Measurements from ENCODE around the gene SPAG4. TPM values are rescaled to one million over a fixed set of nuclear protein-coding genes. Genes with fewer than 3 reads are reported as not detected.

SPAG4 gene
- total RNA-seq, 1 experiment from 2014 or later: 0.67 TPM

DNA sequence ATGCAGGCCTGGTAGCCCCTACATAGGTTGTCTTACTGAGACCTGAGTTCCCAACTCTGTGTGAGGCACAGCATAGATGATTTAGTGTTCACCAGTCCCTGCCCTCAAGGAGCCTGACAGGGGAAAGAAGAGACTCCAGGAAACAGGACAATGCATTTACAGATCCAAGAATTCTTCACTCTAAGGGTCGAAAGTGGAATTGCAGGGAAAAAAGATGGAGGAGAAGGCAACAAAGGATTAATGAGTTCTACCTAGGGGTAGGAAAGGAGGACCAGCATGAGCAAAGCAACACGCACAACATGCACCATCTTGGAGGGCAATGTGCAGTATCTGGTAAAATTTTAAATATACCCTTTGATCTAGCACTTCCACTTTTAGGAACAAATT lies 5.9 kb downstream of the SPAG4 start:
- peaks cover 12% of the 10 kb centered on the region for H3K36me3 ChIP-seq (ENCODE audit: insufficient read depth, low read length, poor library complexity, severe bottlenecking)
- no peak overlapping the region for H3K4me3 ChIP-seq (ENCODE audit: low read depth, low read length, poor library complexity, severe bottlenecking)
- H3K9me3 ChIP-seq (ENCODE audit: low read depth, low read length, poor library complexity, severe bottlenecking): no peaks in the 10 kb centered on the region
- no TSS peak for BruUV-seq (replicated peaks)
- intact Hi-C loops (cut with micrococcal nuclease; ENCODE audit: unreplicated experiment): no loop called here
- H3K4me1 ChIP-seq (ENCODE audit: insufficient read depth, low read length, poor library complexity, severe bottlenecking): peaks cover 21% of the 10 kb centered on the region
- ChIA-PET CTCF (no interaction called here), POLR2A (ENCODE audit: low non-redundant PET) (no interaction called here)
- H3K27ac ChIP-seq (ENCODE audit: low read depth, low read length, poor library complexity, severe bottlenecking): no peak overlapping the region
- DNase-seq (ENCODE audit: low spot score): no peak
- TF ChIP-seq EZH2 (IDR thresholded peaks at IDR 0.05; ENCODE audit: borderline replicate concordance, low read depth, low read length, poor library complexity, severe bottlenecking): no peak
- TF ChIP-seq, protein P1, sequence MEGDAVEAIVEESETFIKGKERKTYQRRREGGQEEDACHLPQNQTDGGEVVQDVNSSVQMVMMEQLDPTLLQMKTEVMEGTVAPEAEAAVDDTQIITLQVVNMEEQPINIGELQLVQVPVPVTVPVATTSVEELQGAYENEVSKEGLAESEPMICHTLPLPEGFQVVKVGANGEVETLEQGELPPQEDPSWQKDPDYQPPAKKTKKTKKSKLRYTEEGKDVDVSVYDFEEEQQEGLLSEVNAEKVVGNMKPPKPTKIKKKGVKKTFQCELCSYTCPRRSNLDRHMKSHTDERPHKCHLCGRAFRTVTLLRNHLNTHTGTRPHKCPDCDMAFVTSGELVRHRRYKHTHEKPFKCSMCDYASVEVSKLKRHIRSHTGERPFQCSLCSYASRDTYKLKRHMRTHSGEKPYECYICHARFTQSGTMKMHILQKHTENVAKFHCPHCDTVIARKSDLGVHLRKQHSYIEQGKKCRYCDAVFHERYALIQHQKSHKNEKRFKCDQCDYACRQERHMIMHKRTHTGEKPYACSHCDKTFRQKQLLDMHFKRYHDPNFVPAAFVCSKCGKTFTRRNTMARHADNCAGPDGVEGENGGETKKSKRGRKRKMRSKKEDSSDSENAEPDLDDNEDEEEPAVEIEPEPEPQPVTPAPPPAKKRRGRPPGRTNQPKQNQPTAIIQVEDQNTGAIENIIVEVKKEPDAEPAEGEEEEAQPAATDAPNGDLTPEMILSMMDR (conservative IDR thresholded peaks at IDR 0.05; ENCODE audit: low read depth, low read length): 0 out of 2 replicates have a peak, but pooled peaks have one; percentile 18
- H3K27me3 ChIP-seq (replicated peaks; ENCODE audit: insufficient read depth, low read depth, low read length, poor library complexity): no peaks in the 10 kb centered on the region

DNA sequence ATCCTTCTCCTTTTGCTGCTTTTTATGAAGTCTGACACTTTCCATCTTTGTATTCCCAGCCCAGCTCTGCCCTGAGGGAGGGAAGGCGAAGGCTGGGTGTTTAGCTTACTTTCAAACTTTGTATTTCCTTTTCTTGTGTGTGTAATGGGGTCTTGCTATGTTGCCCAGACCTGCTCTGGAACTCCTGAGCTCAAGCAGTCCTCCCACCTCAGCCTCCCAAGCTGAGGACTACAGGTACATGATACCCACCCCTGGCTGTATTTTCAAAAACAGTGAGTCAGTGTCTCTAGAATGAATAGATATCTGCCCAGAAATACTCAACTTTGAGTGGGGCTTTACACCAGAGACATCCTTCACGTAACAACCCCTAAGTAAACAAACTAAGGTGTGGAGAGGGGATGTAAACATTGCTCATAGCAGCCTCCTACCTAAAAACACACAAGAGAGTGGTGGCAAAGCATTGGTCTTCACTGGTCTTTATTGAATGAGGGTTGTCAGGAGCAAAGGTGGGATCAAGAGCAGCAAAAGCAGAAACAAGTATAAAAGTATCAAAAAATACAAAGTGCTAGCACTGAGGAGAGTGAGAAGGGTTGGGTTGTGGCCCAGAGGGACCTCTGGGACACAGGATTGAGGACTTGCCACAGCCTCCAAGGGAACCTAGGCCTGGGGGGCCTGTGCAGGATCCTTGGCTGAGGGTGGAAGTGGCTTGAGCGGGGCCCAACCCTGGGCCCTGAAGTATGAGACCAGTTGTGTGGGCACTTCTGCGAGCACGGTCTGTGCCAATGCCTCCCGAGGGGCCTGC lies 10.2 kb downstream of the SPAG4 start:
- BruUV-seq (replicated peaks): no TSS peak
- Histone ChIP-seq H3K36me3 (ENCODE audit: insufficient read depth, low read length, poor library complexity, severe bottlenecking) (peaks cover 33% of the 10 kb centered on the region), H3K27ac (ENCODE audit: low read depth, low read length, poor library complexity, severe bottlenecking) (no peak overlapping the region), H3K27me3 (replicated peaks; ENCODE audit: insufficient read depth, low read depth, low read length, poor library complexity) (no peaks in the 10 kb centered on the region), H3K4me3 (ENCODE audit: low read depth, low read length, poor library complexity, severe bottlenecking) (no peak overlapping the region), H3K9me3 (ENCODE audit: low read depth, low read length, poor library complexity, severe bottlenecking) (no peaks in the 10 kb centered on the region), H3K4me1 (ENCODE audit: insufficient read depth, low read length, poor library complexity, severe bottlenecking) (no peaks in the 10 kb centered on the region)
- intact Hi-C loops (cut with micrococcal nuclease; ENCODE audit: unreplicated experiment): no loop called here
- CTCF ChIA-PET: no interaction called here
- DNase-seq (ENCODE audit: low spot score): no peak
- TF ChIP-seq, protein P1 (conservative IDR thresholded peaks at IDR 0.05; ENCODE audit: low read depth, low read length): no peak
- no peak for TF ChIP-seq EZH2 (IDR thresholded peaks at IDR 0.05; ENCODE audit: borderline replicate concordance, low read depth, low read length, poor library complexity, severe bottlenecking)
- POLR2A ChIA-PET (ENCODE audit: low non-redundant PET): no interaction called here

DNA sequence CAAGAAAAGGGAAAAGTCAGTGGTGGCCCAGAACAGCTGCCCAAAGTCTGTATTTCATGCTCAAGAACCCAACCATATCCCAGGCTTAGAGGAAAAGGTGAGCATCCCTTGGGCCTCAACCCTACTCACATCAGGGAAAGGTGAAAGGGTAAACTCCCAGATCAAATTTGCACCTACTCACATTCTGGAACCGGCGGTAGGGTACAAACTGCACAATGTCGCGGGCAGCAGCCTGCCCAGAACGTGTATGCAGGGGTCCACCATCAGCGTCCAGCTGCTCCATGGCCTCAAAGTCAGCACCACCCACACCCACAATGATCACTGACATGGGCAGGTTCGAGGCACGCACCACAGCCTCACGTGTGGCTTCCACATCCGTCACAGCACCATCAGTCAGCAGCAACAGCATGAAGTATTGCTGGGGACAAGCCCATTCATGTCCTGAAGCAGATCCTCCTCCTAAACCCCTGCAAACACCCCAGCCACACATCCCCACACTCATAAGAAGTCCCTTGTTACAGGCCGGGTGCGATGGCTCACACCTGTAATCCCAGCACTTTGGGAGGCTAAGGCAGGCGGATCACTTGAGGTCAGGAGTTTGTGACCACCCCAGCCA lies 10.9 kb downstream of the SPAG4 start:
- Histone ChIP-seq H3K27me3 (replicated peaks; ENCODE audit: insufficient read depth, low read depth, low read length, poor library complexity) (no peaks in the 10 kb centered on the region), H3K27ac (ENCODE audit: low read depth, low read length, poor library complexity, severe bottlenecking) (no peak overlapping the region), H3K36me3 (ENCODE audit: insufficient read depth, low read length, poor library complexity, severe bottlenecking) (peaks cover 40% of the 10 kb centered on the region), H3K9me3 (ENCODE audit: low read depth, low read length, poor library complexity, severe bottlenecking) (no peaks in the 10 kb centered on the region), H3K4me3 (ENCODE audit: low read depth, low read length, poor library complexity, severe bottlenecking) (no peak overlapping the region), H3K4me1 (ENCODE audit: insufficient read depth, low read length, poor library complexity, severe bottlenecking) (no peaks in the 10 kb centered on the region)
- DNase-seq (ENCODE audit: low spot score): no peak
- TSS peak; percentile 40 for BruUV-seq (replicated peaks)
- intact Hi-C loops (cut with micrococcal nuclease; ENCODE audit: unreplicated experiment): no loop called here
- no peak for TF ChIP-seq EZH2 (IDR thresholded peaks at IDR 0.05; ENCODE audit: borderline replicate concordance, low read depth, low read length, poor library complexity, severe bottlenecking)
- TF ChIP-seq, protein P1 (conservative IDR thresholded peaks at IDR 0.05; ENCODE audit: low read depth, low read length): no peak
- CTCF ChIA-PET: no interaction called here
- POLR2A ChIA-PET (ENCODE audit: low non-redundant PET): no interaction called here
